Cardiac septum (tissue), 1 donor: ENCODE results near the gene KMT2D. TPM values are rescaled to one million over a fixed set of nuclear protein-coding genes. Genes with fewer than 3 reads are reported as not detected.

Experiments
- total RNA-seq: library from RNA; stranded (reverse); fragmentation: NEBNext Ultra II Directional; extraction: Animal tissue kit (Norgen Biotek cat#: 25700); gene quantifications from one replicate; pipeline ENCODE4 v1.2.1, GENCODE V29; 2021
- donor health status: DM: no; HTN: no; CAD: no.

KMT2D gene
- total RNA-seq, 1 donor from 2014 or later: 63.8 TPM

Other genes starting within 250 kb of the KMT2D start
- 9.2 TPM for gene CACNB3, start 242.3 kb downstream of the KMT2D start, total RNA-seq
- 33.3 TPM for gene DDX23, start 208.6 kb downstream of the KMT2D start, total RNA-seq
- gene RND1, start 194.9 kb downstream of the KMT2D start, total RNA-seq: 0.62 TPM
- 5.5 TPM for gene FKBP11, start 135.3 kb downstream of the KMT2D start, total RNA-seq
- 59.5 TPM for gene ARF3, start 103.3 kb downstream of the KMT2D start, total RNA-seq
- gene WNT10B, start 89.1 kb downstream of the KMT2D start, total RNA-seq: 0.16 TPM
- gene WNT1, start 82.5 kb downstream of the KMT2D start, total RNA-seq: not detected
- gene DDN, start 61.4 kb downstream of the KMT2D start, total RNA-seq: 1.00 TPM
- gene PRKAG1, start 42.0 kb downstream of the KMT2D start, total RNA-seq: 80.4 TPM
- 0.38 TPM for gene RHEBL1, start 9.2 kb upstream of the KMT2D start, total RNA-seq
- gene DHH, start 34.0 kb upstream of the KMT2D start, total RNA-seq: 1.6 TPM
- 33.3 TPM for gene LMBR1L, start 50.1 kb upstream of the KMT2D start, total RNA-seq
- gene TUBA1B, start 70.6 kb upstream of the KMT2D start, total RNA-seq: 377 TPM
- gene TUBA1A, start 128.3 kb upstream of the KMT2D start, total RNA-seq: 250 TPM
- gene TUBA1C, start 204.3 kb upstream of the KMT2D start, total RNA-seq: 39.5 TPM
- gene PRPH, start 234.4 kb upstream of the KMT2D start, total RNA-seq: 0.38 TPM